HG02852 (cell line): ENCODE results near the gene BAHCC1.

Experiments
- ATAC-seq: cut with Tn5 transposase; IDR thresholded peaks from one replicate; pipeline ENCODE4 v1.9.1; 2021; ENCODE audit warnings: mild to moderate bottlenecking, moderate library complexity; ENCODE audit not compliant: unreplicated experiment

Gene BAHCC1

DNA sequence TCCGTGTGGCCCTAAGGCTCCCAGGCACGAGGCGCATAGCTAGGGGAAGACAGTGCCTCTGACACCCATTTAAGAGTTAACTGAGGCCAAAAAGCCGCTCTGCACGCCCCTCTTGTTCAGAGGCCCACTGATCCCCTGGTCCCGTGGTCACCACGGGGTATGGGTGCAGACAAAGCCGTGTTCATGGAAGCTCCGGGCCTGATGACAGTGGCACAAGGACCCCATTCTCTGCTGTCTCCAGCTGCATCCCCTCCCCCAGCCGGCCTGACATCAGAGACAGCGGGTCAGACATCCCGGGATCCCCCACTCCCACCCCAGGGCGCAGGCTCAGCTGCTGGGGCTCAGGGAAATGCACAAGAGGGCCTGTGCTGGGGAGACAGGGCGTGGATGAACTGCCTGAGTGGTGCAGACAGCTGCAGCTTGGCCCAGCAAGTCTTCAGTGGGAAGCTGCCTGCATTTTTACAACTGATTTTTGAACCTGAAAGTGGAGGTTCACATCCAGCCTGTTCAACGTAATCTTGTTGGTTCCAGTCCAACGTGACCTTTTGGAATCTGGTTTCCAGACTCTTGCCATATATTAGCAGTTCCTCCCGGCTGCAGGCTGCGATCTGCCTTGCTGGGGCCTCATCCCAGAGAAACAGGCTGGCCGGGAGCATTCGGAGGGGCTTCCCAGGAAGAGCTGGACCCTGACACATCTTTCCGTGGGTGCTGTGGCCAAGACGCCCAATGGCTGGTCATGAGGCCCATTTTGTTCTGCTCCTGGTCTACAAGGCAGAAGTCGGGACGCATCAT, 9.7 kb upstream of the BAHCC1 start:
- ATAC-seq: no peak

DNA sequence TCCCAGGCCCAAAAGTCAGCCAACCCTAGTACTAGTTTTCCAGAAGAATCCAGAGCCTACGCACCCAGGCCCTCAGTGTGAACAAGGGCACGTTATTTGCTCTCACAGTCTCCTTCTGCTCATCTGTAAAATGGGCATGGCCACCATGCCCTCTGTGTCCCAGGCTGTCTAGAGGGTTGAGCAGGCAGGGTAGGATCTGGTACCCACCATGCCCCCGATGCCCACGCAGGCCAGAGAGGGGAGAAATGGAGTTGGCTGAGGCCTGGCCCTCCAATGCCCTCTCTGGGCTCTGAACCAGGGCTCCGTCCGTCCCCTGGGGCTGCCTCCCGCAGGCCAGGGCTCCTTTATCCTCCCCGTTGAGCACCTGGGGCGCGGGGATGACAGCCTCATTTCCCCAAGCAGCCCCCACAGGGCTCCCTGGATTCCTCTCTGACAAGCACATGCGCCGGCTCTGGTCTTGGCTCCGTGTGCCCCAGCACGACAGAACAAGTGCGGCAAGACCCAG, 9.1 kb upstream of the BAHCC1 start:
- ATAC-seq: no peak

DNA sequence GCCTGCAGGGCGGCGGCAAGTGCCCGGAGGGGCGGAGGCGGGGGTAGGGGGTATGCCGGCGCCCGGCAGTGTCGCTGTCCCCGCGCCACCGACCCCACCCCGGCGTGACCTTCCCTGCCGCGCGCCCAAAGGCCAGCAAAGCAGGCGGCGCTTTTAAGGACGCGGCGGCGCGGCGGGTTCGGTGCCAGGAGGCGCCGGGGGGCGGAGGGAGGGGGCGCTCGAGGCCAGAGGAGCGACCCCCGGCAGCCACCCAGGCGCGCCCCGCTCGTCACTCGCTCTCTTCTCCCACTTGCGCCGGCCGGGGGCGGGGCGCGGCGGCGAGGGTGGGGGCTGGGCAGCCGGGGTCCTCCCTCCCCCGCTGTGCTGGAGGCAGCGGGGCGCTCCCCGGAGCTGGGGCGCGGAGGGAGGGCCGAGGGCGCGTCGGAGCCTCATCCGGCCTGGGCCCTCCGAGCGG, 8.6 kb upstream of the BAHCC1 start:
- ATAC-seq: no peak

DNA sequence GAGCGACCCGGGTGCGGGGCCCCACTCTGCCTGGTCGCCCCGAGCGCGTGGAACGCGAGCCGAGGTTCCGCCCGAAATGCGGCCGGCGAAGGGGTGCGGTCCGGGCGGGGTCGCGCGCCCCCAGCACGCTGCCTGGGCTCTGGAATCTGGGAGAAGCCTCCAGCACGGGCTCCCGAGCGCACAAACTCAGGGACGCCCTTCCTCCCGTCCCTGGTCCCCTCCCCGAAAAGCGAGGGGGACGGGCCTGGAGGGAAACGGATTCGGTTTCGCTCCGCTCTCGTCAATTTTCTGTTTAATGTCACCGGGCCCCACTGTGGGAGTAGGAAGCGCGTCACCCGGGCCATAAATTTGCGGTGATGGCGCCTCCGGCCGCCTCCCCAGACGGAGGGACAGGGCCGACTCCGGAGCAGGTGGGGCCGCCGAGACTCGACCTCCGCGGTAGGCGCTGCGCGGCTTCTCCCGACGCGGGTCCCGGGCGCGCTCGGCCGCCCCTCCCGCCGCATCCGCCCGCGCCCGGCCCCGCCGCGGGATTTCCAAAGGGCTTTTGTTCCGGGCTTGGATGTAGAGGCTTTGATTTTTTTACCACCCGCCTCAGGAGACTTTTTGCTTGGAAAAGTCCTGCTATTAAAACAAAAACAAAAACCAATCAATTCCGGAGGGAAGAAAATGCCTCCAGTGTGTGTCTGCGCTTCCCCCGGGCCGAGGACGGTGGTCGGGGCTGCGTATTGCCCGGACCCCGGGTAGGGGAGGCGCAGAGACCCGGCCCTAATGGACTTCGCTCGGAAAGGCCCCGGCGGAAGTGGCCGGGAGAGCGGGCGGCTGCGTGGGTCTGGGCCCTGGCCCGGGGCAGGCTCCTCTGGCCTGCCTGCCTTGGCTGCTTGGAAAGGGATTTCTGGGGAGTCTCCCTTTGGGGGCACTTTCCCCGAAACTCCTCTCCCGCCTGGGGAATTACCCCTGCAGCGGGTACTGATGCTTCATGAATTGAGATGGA, 7.9 kb upstream of the BAHCC1 start:
- ATAC-seq: no peak

DNA sequence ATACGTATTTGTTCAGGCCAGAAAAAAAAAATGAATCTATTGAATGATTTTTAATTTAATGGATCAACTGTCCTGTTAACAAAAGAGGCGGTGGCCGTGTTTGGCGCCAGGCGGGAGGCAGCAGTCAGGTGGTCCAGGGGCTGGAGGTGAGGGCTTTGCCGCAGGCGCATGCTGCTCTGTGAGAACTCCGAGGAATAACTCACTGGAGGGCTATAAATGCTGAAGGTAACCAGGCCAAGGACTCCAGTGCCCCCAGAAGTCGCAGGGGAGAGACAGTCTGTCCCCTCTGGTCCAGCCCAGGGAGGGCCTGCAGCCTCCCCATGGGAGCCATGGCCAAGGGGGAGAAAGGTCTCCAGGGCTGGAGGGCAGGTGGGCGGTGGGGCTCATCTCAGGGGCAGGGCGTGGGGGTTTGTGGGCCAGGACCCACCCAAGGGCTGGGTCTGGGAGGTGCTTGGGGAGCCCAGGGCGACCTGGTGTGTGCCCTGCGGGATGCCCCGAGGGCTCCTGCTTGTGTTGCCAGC, 7.1 kb upstream of the BAHCC1 start:
- no peak for ATAC-seq

DNA sequence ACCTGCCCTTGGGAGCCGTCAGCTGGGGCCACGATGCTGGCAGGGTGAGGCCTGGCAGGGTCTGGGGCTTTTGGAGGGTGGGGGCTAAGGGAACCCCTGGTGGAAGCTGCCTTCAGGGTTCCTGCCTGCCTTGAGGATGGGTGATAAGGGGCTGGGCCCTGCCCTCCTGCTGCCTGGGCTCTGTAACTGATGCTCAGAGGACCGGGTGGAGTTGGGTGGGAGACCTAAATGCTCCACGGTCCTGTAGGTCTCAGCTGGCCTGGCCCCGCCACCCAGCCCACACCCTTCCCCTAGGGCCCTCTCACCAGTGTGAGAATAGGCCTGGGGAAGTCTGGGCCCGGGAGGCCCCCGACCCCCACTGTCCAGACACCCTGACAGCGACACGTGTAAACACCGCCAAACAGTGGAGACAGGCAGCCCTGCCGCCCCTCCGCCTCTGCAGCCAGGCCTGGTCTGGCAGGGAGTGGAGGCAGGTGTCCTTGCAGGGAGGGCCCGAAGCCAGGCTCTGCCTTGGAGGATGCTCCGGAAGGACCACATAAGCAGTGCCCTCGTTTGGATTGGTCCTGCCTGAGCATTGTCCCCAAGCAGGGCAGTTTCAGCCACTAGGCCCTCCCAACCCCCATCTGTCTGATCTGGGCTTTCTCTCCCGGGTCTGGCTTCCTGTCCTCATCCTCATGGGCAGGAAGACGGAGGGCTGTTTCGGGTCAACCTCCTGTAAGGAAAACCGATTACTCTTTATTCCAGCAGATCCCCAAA, 6.5 kb upstream of the BAHCC1 start:
- ATAC-seq: no peak

DNA sequence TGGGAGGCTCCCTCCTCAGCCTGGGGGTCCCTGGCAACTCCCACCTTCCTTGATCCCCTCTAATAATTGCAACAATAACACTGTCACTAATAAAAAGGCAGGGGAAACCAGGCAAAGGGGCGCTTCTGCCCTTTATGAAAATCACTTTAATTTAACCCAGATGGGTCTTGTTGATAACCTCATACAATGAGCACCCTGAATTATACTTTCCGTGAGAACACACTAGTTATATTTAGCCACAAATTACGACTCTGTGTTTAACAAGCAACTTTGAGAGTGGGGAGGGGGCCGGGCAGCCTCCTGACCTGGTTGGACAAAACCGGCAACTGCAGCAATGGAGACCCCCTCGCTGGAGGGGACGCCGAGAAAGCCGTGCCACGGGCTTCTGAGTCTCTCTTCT, 5.7 kb upstream of the BAHCC1 start:
- ATAC-seq: no peak

DNA sequence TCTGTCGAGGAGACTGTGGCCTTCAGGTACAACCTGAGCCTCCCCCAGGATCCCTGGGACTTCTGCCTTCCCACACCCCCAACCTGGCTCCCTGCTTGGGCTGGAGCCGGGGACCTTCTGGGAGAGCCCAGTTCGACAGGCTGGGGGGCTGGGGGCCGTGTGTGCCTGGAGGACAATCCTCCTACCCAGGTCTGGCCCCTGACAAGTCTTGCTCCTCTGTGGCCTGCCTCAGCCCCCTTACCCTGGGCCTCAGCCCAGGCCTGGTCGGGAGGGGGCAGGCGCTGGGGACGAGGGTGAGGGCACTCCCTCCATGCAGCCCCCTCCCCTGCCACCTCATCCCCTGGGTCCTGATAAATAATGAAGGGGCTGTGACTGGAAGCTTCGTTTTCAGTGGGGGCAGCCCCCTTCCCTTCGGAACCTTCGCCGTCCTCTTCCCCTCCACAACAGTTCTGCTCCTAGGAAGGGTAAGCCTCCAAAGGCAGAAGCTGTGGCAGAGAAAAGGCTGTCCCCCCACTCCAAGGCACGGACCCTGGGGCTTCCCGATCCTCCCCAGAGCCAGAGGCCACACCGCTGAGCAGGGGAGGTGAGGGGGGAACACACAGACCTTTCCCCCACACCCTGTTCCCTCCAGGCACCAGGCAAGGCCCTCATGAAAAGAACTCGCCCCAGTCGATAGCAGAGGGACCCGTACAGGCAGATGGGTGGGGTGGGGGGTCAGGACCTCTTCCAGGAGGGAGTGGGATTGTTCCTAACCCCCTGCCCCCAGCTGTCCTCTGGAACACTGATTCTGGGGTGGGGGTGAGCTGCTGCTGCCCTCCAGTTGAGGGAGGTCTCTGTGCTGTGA, 5.0 kb upstream of the BAHCC1 start:
- no peak for ATAC-seq

DNA sequence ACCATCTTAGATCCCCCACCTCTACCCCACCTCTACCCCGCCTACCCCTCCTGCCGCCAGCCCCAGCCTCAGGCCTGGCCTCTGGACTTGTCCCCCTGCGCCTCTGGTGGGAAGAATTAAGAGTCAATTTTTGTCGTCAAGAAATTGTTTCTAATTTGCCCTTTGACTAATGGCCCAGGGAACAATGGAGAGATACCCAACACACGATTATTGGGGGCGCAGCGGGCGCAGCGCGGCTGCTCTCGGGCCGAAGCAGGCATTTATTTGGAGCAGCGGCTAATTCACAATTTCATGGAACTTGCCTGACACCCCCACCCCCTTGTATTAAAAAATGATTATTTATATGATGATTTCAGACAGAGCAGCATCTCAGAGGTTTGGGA, 4.4 kb upstream of the BAHCC1 start:
- ATAC-seq: no peak

DNA sequence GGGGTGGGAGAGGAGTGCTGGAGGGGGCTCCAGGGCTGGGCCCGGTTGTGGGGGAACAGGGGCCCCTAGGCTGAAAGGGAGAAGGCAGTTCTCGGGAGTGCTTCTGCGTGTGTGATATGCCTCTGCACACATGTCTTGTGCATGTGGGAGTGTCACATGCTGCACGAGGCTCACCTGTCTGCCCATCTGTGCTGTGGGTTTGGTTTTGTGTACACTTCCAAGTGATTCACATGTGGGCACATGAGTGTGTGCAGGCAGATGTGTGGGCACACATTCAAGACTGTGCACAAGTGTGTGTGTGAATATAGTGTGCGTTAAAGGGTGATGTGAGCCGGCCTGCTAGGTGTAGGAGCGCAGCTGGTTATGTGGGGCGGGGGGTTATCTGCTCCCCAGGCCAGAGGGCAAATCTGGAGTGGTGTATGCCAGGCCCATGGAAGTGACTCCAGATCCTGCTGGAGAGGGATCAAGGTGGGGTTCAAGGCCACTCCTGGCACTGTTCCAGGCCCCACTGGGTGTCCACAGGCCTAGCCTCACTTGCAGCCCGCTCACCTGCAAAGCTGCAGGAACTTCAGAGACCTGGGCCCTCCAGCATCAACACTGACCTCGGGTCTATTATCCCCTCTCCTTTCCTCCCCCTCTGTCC, 3.8 kb upstream of the BAHCC1 start:
- ATAC-seq: no peak

DNA sequence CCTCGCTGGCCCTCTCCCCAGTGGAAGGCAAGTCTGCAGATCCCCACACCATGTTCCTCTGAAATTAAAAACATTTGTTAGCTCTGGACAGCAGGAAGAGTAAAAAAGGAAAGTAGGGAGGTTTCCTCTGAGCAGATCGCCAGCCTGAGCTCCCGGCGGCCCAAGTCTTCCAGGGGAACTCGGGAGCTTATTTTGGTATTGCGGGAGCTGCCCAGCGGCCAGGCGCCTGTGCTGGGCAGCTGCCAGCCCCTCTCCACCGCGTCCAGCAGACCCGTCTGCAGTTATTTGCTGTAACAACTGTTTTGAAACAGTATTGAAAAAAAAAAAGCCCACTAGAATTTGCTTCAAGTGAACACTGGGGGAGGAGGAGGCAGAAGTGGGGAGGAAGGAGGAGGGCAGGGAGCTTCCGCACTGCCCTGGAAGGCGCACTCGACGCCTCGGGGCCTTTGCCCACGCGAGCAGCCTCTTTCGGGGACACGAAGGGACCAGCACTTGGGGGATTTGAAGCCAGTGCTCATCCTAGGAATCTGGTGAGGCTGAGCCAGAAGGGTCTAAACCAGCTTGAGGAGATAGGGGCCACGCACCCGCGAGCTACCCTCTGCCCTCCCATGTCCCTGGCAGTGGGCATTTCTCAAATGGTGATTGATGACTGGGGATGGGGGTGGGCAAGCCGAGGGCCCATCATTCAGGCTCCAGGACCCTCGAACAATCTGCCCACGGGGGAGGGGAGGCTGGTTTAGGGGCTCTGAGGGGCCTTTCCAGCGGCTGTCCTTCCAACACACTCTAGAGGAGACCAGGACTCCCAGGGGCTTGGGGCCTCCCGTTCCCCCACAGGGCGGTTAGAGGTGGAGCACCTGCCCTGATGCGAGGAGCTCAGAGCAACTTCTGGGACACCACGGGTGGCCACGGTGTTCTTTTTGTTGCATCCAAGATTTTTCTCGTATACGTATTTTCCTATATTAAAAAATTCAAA, 3.0 kb upstream of the BAHCC1 start:
- no peak for ATAC-seq

DNA sequence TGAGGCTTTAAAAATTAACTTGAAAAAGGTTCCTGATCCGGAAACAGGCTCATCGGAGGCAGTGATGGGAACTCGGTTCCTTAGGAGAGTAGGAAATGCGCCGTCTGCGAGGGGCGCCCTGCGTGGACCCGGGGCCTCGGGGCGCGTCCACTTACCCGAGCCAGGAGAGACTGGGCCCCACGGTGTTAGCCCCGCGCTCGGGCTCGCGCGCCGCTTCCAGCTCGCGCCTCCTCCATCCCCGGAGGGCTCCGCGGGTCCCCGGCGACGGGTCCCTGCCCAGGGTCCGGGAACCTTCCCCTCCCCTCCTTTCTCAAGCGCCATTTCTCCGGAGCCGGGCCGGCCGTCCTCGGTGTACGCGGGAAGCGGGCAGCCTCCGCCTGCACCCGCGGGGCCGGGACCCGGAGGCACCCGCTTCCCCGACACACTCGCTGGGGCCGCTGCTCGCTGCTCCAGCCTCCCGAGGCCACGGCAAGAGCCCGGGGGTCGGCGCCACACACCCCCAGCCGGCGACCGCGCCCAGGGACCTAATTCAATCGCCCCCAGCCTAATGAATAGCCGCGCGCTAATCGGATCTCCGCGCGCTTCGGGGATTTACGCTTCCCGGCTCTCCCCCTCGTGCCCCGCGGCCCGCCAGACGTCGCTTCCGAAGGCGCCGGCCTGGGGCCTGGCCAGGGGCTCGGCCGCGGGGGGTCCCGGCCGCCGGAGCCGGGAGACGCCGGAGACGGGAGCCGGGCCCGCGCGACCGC, 2.2 kb upstream of the BAHCC1 start:
- no peak for ATAC-seq

DNA sequence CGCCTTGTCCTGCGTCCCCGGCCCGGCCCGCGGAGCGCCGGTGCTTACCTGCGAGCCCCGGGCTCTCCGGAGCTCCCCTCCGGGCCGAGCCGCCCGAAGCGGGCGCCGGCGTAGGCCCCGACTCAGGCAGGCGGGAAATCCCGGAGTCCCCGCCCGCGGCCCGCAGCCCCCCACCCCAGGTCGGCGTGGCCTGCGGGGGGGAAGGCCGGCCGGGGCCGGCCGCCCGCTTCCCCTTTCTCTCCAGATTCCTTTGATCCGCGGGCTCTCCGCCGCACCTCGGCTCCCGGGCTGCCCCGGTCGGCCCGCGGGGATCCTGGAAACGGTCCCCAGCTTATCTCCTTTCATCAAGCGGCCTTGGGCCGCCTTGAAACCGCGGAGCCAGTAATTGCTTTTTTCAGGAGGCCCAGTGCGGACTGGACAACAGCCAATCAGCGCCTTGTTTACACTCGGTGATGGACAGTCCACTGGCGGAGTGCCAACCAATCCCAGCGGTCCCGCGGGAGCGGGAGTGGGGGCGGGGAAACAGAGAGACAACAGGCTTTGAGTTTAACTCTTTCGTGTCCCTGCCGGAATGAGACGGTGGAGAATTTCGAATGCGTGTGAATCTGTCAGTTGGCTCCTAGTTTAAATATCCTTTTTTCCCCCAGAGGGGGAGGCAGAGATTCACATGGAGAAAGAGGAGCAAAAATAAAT, 1.4 kb upstream of the BAHCC1 start:
- ATAC-seq: no peak

DNA sequence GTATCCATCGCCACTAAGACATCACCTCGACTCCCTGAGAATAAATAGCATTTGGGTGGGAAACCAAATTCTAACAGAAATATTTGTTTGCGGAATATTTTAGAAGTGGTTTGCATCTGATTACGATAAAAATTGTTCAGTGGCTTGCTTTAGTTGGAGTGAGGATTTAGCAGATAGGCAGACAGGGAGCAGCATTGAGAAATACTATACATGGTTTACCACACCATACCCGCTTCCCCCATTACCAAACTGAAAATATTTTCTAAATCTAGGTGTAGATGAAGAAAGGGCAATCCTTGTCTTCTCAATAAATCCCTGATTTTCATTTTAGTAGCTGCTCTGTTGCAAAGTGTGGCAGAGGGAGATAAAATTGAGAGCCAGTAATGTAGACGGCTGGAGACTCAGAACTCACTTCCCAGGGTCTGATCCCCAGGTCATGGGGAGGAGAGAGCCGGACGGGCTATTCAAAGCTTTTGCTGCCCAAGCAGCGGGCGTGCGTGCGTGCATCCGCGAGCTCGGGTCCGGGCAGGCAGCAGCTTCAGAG, 808 bp upstream of the BAHCC1 start:
- ATAC-seq: no peak

DNA sequence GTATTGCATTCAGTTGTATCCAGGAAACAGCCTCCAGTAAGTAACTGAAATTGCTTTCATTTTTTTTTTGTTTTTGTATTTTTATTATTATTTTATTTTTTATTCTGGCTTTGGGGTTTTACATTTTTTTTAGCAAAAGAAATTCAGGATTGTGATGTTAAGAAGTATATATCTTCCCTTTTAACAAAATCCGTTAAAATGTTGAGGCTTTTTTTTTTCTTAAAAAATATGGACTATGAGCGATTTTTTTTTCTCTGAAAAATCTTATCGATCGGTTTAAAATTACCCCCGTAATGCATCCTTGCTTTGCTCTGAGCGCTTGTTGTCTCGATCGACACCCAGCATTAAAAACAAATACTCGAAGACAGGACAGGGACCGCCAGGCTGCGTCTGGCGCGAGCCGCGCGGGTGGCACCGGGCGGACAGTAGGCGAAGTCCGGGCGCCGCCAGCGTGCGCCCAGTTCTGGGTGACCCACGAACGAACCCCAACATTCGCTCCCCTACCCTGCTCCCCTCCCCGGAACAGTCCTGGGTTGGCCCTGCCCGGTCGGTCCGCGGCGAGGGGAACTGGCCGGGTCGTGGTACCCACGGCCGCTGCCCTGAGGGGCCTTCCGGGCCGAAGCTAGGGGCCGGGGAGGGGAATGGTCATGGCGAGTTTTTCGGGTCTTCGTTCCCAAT, 482 bp downstream of the BAHCC1 start:
- no peak for ATAC-seq

DNA sequence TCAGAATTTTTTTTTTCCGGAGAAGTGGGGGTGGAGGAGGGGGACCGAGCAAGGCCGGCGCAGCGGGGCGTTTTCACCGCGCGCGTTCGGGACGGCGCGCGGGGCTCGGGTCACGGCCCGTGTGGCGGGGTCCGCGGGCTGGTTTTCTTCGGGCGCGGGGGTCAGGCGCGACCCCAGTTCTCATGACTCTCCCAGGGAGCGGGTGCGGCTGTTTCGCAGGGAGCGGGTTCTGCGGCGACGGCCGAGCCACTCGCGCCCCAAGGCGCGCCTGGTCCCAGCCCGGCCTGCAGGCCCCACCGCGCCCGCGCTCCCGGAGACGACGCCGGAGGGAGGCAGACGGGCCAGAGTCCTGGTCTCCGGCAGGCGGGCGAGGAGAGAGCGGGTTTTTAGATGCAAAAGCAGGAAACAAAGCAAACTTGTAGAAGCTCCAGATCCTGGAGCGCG, 1.0 kb downstream of the BAHCC1 start:
- no peak for ATAC-seq
